Endometrial microvascular endothelial cells (primary cell): ENCODE measurements around the gene SLC9A4. TPM values are rescaled to one million over a fixed set of nuclear protein-coding genes. Genes with fewer than 3 reads are reported as not detected.

Experiments used
- in situ Hi-C: cut with HindIII; loops from 2 replicates; pipeline ENCODE4 v1.10.0; 2017; ENCODE audit warnings: low sequenced_read_pairs, low pct_unique_long_range_greater_than_20kb; ENCODE audit errors: inconsistent ontology term
- total RNA-seq: library from RNA; depleted of rRNA; stranded (reverse); fragments of >200 nt; gene quantifications from one replicate; pipeline ENCODE4 v1.2.3, GENCODE V29; 2015; ENCODE audit errors: inconsistent ontology term

Gene SLC9A4
- not detected for total RNA-seq

- in situ Hi-C loops: loop anchor here (25.0 kb wide), 1 partner anchor 139 kb away; the partner anchor contains the start of gene SLC9A2
Measured at GRCh38 chr2:102473020-102473419, at the start of gene SLC9A4. TSS of gene SLC9A4 (plus strand) at chr2:102473226. CDS start at chr2:102473760, 534 bp downstream.

- in situ Hi-C loops: no loop called here
Measured at GRCh38 chr2:102423368-102423767, 49.7 kb upstream of the SLC9A4 start.

- in situ Hi-C loops: no loop called here
Measured at GRCh38 chr2:102424754-102425153, 48.3 kb upstream of the SLC9A4 start.

GRCh38 chr2:102425441-102426132, 47.4 kb upstream of the SLC9A4 start:
- in situ Hi-C loops: no loop called here

GRCh38 chr2:102427249-102427648, 45.8 kb upstream of the SLC9A4 start:
- in situ Hi-C loops: no loop called here

GRCh38 chr2:102428573-102428972, 44.5 kb upstream of the SLC9A4 start:
- in situ Hi-C loops: no loop called here

GRCh38 chr2:102432386-102432785, 40.6 kb upstream of the SLC9A4 start:
- in situ Hi-C loops: no loop called here

GRCh38 chr2:102433973-102434654, 38.9 kb upstream of the SLC9A4 start:
- in situ Hi-C loops: no loop called here

GRCh38 chr2:102434655-102435381, 38.2 kb upstream of the SLC9A4 start:
- in situ Hi-C loops: no loop called here

GRCh38 chr2:102435741-102436140, 37.3 kb upstream of the SLC9A4 start:
- in situ Hi-C loops: no loop called here

GRCh38 chr2:102436323-102436722, 36.7 kb upstream of the SLC9A4 start:
- in situ Hi-C loops: no loop called here

- in situ Hi-C loops: no loop called here
Measured at GRCh38 chr2:102437122-102437521, 35.9 kb upstream of the SLC9A4 start.

GRCh38 chr2:102438111-102438510, 34.9 kb upstream of the SLC9A4 start:
- in situ Hi-C loops: no loop called here

- in situ Hi-C loops: no loop called here
Measured at GRCh38 chr2:102438578-102438977, 34.4 kb upstream of the SLC9A4 start.

GRCh38 chr2:102439065-102439695, 33.8 kb upstream of the SLC9A4 start:
- in situ Hi-C loops: no loop called here

GRCh38 chr2:102442967-102443828, 29.8 kb upstream of the SLC9A4 start:
- in situ Hi-C loops: no loop called here

- in situ Hi-C loops: no loop called here
Measured at GRCh38 chr2:102444233-102444632, 28.8 kb upstream of the SLC9A4 start.

- in situ Hi-C loops: no loop called here
Measured at GRCh38 chr2:102446936-102447335, 26.1 kb upstream of the SLC9A4 start.
